ENCODE measurements around the gene RAB3GAP1. TPM values are rescaled to one million over a fixed set of nuclear protein-coding genes. Genes with fewer than 3 reads are reported as not detected.

The RAB3GAP1 gene
- total and polyA plus RNA-seq, 7 experiments from 2014 or later = 24.3 to 58.7 (median 36.9) TPM

DNA sequence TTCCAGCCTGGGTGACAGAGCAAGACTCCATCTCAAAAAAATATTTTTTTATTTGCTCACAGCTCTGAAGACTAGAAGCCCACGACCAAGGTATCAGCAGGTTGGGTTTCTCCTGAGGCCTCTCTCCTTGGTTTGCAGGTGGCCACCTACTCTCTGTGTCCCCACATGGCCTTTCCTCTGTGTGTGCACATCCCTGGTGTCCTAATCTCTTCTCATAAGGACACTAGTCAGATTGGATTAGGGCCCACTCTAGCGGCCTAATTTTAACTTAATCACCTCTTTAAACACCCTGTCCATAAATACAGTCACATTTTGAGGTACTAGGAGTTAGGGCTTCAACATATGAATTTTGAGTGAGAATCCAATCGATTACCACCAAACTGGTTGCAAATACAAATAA lies 2.0 kb upstream of the RAB3GAP1 start:
- Histone ChIP-seq H3K27me3 (ENCODE audit: control insufficient read depth in 2 of 2, insufficient read depth in 2 of 2, low read length in 2 of 2) (no peaks in the 10 kb centered on the region), H3K4me1 (ENCODE audit: control insufficient read depth in 2 of 2, insufficient read depth in 2 of 2, low read length in 2 of 2) (peaks cover 0 to 13% of the 10 kb centered on the region in 2 donors), H3K36me3 (ENCODE audit: control insufficient read depth in 2 of 3, insufficient read depth in 3 of 3, low read length in 3 of 3) (no peaks in the 10 kb centered on the region), H3K4me3 (ENCODE audit: low read length) (no peak overlapping the region), H3K9me3 (ENCODE audit: control insufficient read depth in 2 of 3, low read length in 3 of 3) (no peaks in the 10 kb centered on the region), H3K27ac (ENCODE audit: low read depth, low read length) (no peak overlapping the region)
- no peak for DNase-seq
- POLR2A ChIA-PET = interaction anchor here (0.6 to 1.1 kb wide), 2 partner anchors 31 to 100 kb away, joined by 4 read pairs; no protein-coding TSS in a partner anchor
- H3K9me3 Mint-ChIP-seq = peaks cover 0 to 4% (median 0%) of the 10 kb centered on the region in 11 donors
- intact Hi-C loops (cut with micrococcal nuclease) = loop anchor here (5.0 kb wide), 6 partner anchors 37 to 1332 kb away; partner anchors contain the start of genes CXCR4 (in 1 of the 2) and MCM6 (in 1 of the 2)
- H3K36me3 Mint-ChIP-seq = peaks cover 0 to 12% (median 0%) of the 10 kb centered on the region in 5 donors
- peaks cover 19 to 38% (median 32%) of the 10 kb centered on the region in 7 donors for H3K4me1 Mint-ChIP-seq
- H3K27ac Mint-ChIP-seq = peak overlapping the region in 5 of 9 donors; percentile 46 to 99 (median 76)
- no peak for ATAC-seq
- peaks cover 0 to 13% (median 0%) of the 10 kb centered on the region in 5 donors for H3K27me3 Mint-ChIP-seq
- CTCF ChIA-PET = interaction anchor here (0.5 kb wide), 1 partner anchor 609 kb away, joined by 4 read pairs; no protein-coding TSS in a partner anchor
- H3K4me3 Mint-ChIP-seq = peak overlapping the region in 3 of 10 donors; percentile 16 to 77 (median 31)

GRCh38 chr2:135050684-135051083 lies 1.4 kb upstream of the RAB3GAP1 start:
- intact Hi-C loops (cut with micrococcal nuclease) = loop anchor here (5.0 kb wide), 6 partner anchors 37 to 1332 kb away; partner anchors contain the start of genes CXCR4 (in 1 of the 2) and MCM6 (in 1 of the 2)
- H3K36me3 Mint-ChIP-seq = peaks cover 0 to 12% (median 0%) of the 10 kb centered on the region in 5 donors
- H3K27me3 Mint-ChIP-seq = peaks cover 0 to 13% (median 0%) of the 10 kb centered on the region in 5 donors
- peak overlapping the region; percentile 6 to 94 (median 56) for H3K4me3 Mint-ChIP-seq
- ATAC-seq = no peak
- ChIA-PET CTCF (interaction anchor here (0.9 kb wide), 1 partner anchor 689 kb away, joined by 3 read pairs; no protein-coding TSS in a partner anchor), POLR2A (interaction anchor here (0.8 to 1.7 kb wide), 4 partner anchors 9 to 64 kb away, joined by 3 to 5 read pairs (median 4); no protein-coding TSS in a partner anchor)
- DNase-seq = no peak
- peak overlapping the region; percentile 46 to 99 (median 76) for H3K27ac Mint-ChIP-seq
- H3K4me3 ChIP-seq (ENCODE audit: low read length) = no peak overlapping the region
- H3K9me3 ChIP-seq (ENCODE audit: control insufficient read depth in 2 of 3, low read length in 3 of 3) = no peaks in the 10 kb centered on the region
- H3K27me3 ChIP-seq (ENCODE audit: control insufficient read depth in 2 of 2, insufficient read depth in 2 of 2, low read length in 2 of 2) = no peaks in the 10 kb centered on the region
- H3K27ac ChIP-seq (ENCODE audit: low read depth, low read length) = no peak overlapping the region
- peaks cover 0 to 15% of the 10 kb centered on the region in 2 donors for H3K4me1 ChIP-seq (ENCODE audit: control insufficient read depth in 2 of 2, insufficient read depth in 2 of 2, low read length in 2 of 2)
- no peaks in the 10 kb centered on the region for H3K36me3 ChIP-seq (ENCODE audit: control insufficient read depth in 2 of 3, insufficient read depth in 3 of 3, low read length in 3 of 3)
- H3K4me1 Mint-ChIP-seq = peaks cover 21 to 41% (median 36%) of the 10 kb centered on the region in 7 donors
- peaks cover 0 to 4% (median 0%) of the 10 kb centered on the region in 11 donors for H3K9me3 Mint-ChIP-seq

GRCh38 chr2:135052997-135053474 lies 944 bp downstream of the RAB3GAP1 start:
- Histone ChIP-seq H3K4me3 (ENCODE audit: low read length) (peak overlapping the region; percentile 69), H3K4me1 (ENCODE audit: control insufficient read depth in 2 of 2, insufficient read depth in 2 of 2, low read length in 2 of 2) (peaks cover 0 to 22% of the 10 kb centered on the region in 2 donors), H3K27ac (ENCODE audit: low read depth, low read length) (peak overlapping the region; percentile 99), H3K36me3 (ENCODE audit: control insufficient read depth in 2 of 3, insufficient read depth in 3 of 3, low read length in 3 of 3) (no peaks in the 10 kb centered on the region), H3K27me3 (ENCODE audit: control insufficient read depth in 2 of 2, insufficient read depth in 2 of 2, low read length in 2 of 2) (no peaks in the 10 kb centered on the region), H3K9me3 (ENCODE audit: control insufficient read depth in 2 of 3, low read length in 3 of 3) (no peaks in the 10 kb centered on the region)
- H3K27ac Mint-ChIP-seq = peak overlapping the region; percentile 98 to 100 (median 99)
- ChIA-PET CTCF (interaction anchor here (0.7 kb wide), 1 partner anchor 1078 kb away, joined by 3 read pairs; no protein-coding TSS in a partner anchor), POLR2A (interaction anchor here (0.5 to 1.4 kb wide), 4 partner anchors 12 to 478 kb away, joined by 3 to 5 read pairs (median 4); partner anchors contain the start of genes R3HDM1 and ZRANB3)
- DNase-seq (peak in 8 of 9 donors; percentile 36 to 58 (median 48)), ATAC-seq (no peak)
- H3K4me1 Mint-ChIP-seq = peaks cover 24 to 60% (median 50%) of the 10 kb centered on the region in 7 donors
- H3K9me3 Mint-ChIP-seq = peaks cover 0 to 4% (median 0%) of the 10 kb centered on the region in 11 donors
- intact Hi-C loops (cut with micrococcal nuclease) = loop anchor here (1.0 to 5.0 kb wide), 18 partner anchors 8 to 1329 kb away; partner anchors contain the start of genes CCNT2 (in 2 of the 2), CXCR4 (in 2 of the 2), MCM6 (in 2 of the 2) and R3HDM1 (in 2 of the 2)
- peaks cover 0 to 5% (median 0%) of the 10 kb centered on the region in 5 donors for H3K27me3 Mint-ChIP-seq
- peaks cover 0 to 19% (median 5%) of the 10 kb centered on the region in 5 donors for H3K36me3 Mint-ChIP-seq
- peak overlapping the region; percentile 94 to 99 (median 97) for H3K4me3 Mint-ChIP-seq

DNA sequence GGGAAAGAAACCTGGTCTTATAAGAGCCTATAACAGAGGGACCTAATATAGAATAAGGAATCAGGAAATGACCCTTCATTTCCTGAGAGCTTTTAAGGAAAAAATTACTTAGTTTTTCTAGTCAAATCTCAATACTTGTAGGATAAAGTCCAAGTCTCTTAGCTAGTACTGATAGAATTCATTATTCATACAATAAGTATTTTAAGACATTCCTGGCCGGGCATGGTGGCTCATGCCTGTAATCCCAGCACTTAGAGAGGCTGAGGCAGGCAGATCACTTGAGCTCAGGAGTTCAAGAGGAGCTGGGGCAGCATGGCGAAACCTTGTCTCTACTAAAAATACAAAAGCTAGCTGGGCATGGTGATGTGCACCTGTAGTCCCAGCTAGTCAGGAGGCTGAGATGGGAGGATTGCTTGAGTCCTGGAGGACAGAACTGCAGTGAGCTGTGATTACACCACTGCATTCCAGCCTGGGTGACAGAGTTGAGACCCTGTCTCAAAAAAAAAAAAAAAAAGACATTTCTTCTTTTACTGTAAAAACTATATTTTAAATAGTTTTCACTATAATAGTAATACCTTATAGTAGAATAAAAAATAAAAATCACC lies 3.2 kb downstream of the RAB3GAP1 start:
- H3K27me3 Mint-ChIP-seq = peaks cover 0 to 5% (median 0%) of the 10 kb centered on the region in 5 donors
- DNase-seq = no peak
- H3K4me1 ChIP-seq (ENCODE audit: control insufficient read depth in 2 of 2, insufficient read depth in 2 of 2, low read length in 2 of 2) = peaks cover 0 to 22% of the 10 kb centered on the region in 2 donors
- POLR2A ChIA-PET = interaction anchor here (0.6 to 0.7 kb wide), 3 partner anchors 9 to 697 kb away, joined by 3 read pairs; no protein-coding TSS in a partner anchor
- intact Hi-C loops (cut with micrococcal nuclease) = loop anchor here in 1 of 2 donors (1.0 to 2.0 kb wide), 2 partner anchors 14 to 686 kb away; partner anchors contain the start of gene UBXN4
- peaks cover 31 to 72% (median 65%) of the 10 kb centered on the region in 7 donors for H3K4me1 Mint-ChIP-seq
- no peak overlapping the region for H3K4me3 ChIP-seq (ENCODE audit: low read length)
- peaks cover 0 to 1% (median 0%) of the 10 kb centered on the region in 3 experiments for H3K36me3 ChIP-seq (ENCODE audit: control insufficient read depth in 2 of 3, insufficient read depth in 3 of 3, low read length in 3 of 3)
- peaks cover 0 to 4% (median 0%) of the 10 kb centered on the region in 11 donors for H3K9me3 Mint-ChIP-seq
- no peaks in the 10 kb centered on the region for H3K27me3 ChIP-seq (ENCODE audit: control insufficient read depth in 2 of 2, insufficient read depth in 2 of 2, low read length in 2 of 2)
- no peaks in the 10 kb centered on the region for H3K9me3 ChIP-seq (ENCODE audit: control insufficient read depth in 2 of 3, low read length in 3 of 3)
- H3K4me3 Mint-ChIP-seq = peak overlapping the region in 9 of 10 donors; percentile 59 to 98 (median 94)
- ATAC-seq = no peak
- CTCF ChIA-PET = no interaction called here
- H3K27ac ChIP-seq (ENCODE audit: low read depth, low read length) = no peak overlapping the region
- peaks cover 5 to 29% (median 16%) of the 10 kb centered on the region in 5 donors for H3K36me3 Mint-ChIP-seq
- peak overlapping the region in 7 of 9 donors; percentile 5 to 99 (median 63) for H3K27ac Mint-ChIP-seq

- no peak overlapping the region for H3K27ac ChIP-seq (ENCODE audit: low read depth, low read length)
- Mint-ChIP-seq H3K27ac (peak overlapping the region in 2 of 9 donors; percentile 9 to 44), H3K36me3 (peaks cover 5 to 39% (median 23%) of the 10 kb centered on the region in 5 donors), H3K4me1 (peaks cover 33 to 75% (median 71%) of the 10 kb centered on the region in 7 donors), H3K9me3 (peaks cover 0 to 4% (median 0%) of the 10 kb centered on the region in 11 donors), H3K27me3 (peaks cover 0 to 5% (median 0%) of the 10 kb centered on the region in 5 donors), H3K4me3 (peak overlapping the region in 6 of 10 donors; percentile 18 to 45 (median 34))
- ChIA-PET POLR2A (no interaction called here), CTCF (no interaction called here)
- no peak overlapping the region for H3K4me3 ChIP-seq (ENCODE audit: low read length)
- no peaks in the 10 kb centered on the region for H3K27me3 ChIP-seq (ENCODE audit: control insufficient read depth in 2 of 2, insufficient read depth in 2 of 2, low read length in 2 of 2)
- H3K9me3 ChIP-seq (ENCODE audit: control insufficient read depth in 2 of 3, low read length in 3 of 3) = no peaks in the 10 kb centered on the region
- H3K4me1 ChIP-seq (ENCODE audit: control insufficient read depth in 2 of 2, insufficient read depth in 2 of 2, low read length in 2 of 2) = peaks cover 0 to 22% of the 10 kb centered on the region in 2 donors
- no peak for ATAC-seq
- intact Hi-C loops (cut with micrococcal nuclease) = no loop called here
- H3K36me3 ChIP-seq (ENCODE audit: control insufficient read depth in 2 of 3, insufficient read depth in 3 of 3, low read length in 3 of 3) = peaks cover 0 to 16% (median 6%) of the 10 kb centered on the region in 3 experiments
- no peak for DNase-seq
Observed at GRCh38 chr2:135056790-135057189, 4.7 kb downstream of the RAB3GAP1 start.

GRCh38 chr2:135059577-135059976 lies 7.5 kb downstream of the RAB3GAP1 start:
- H3K4me3 Mint-ChIP-seq = peak overlapping the region in 1 of 10 donors; percentile 7
- no peaks in the 10 kb centered on the region for H3K9me3 ChIP-seq (ENCODE audit: control insufficient read depth in 2 of 3, low read length in 3 of 3)
- peaks cover 0 to 28% (median 6%) of the 10 kb centered on the region in 3 experiments for H3K36me3 ChIP-seq (ENCODE audit: control insufficient read depth in 2 of 3, insufficient read depth in 3 of 3, low read length in 3 of 3)
- H3K27ac Mint-ChIP-seq = peak overlapping the region in 2 of 9 donors; percentile 4 to 14
- ATAC-seq = no peak
- H3K4me1 Mint-ChIP-seq = peaks cover 27 to 82% (median 78%) of the 10 kb centered on the region in 7 donors
- H3K27me3 ChIP-seq (ENCODE audit: control insufficient read depth in 2 of 2, insufficient read depth in 2 of 2, low read length in 2 of 2) = no peaks in the 10 kb centered on the region
- H3K4me1 ChIP-seq (ENCODE audit: control insufficient read depth in 2 of 2, insufficient read depth in 2 of 2, low read length in 2 of 2) = peaks cover 0 to 18% of the 10 kb centered on the region in 2 donors
- DNase-seq = no peak
- peaks cover 13 to 57% (median 50%) of the 10 kb centered on the region in 5 donors for H3K36me3 Mint-ChIP-seq
- no peak overlapping the region for H3K27ac ChIP-seq (ENCODE audit: low read depth, low read length)
- peaks cover 0 to 15% (median 4%) of the 10 kb centered on the region in 11 donors for H3K9me3 Mint-ChIP-seq
- POLR2A ChIA-PET = interaction anchor here (0.6 to 1.0 kb wide), 3 partner anchors 8 to 588 kb away, joined by 3 read pairs; no protein-coding TSS in a partner anchor
- intact Hi-C loops (cut with micrococcal nuclease) = no loop called here
- CTCF ChIA-PET = interaction anchor here (0.6 kb wide), 1 partner anchor 51 kb away, joined by 3 read pairs; no protein-coding TSS in a partner anchor
- no peaks in the 10 kb centered on the region for H3K27me3 Mint-ChIP-seq
- no peak overlapping the region for H3K4me3 ChIP-seq (ENCODE audit: low read length)

All from naive thymus-derived CD4-positive, alpha-beta T cell (primary cell).